Transverse colon (tissue), 3 donors: ENCODE data around the gene OGT.
"Not testable (repeated sequence)": the region's sequence is repeated elsewhere in the genome, so short reads cannot be mapped to it uniquely, and the experiment has no call there.

Experiments used
- CTCF ChIP-seq, 5 experiments: fragments of 200-600 bp in 3 of 5; fragments of 450-650 bp in 2 of 5; sonication (generic) in 3 of 5; IDR thresholded peaks; 1 replicate in 2 of 5; 2 replicates in 3 of 5; pipeline ENCODE4 v1.5.1; 2016 to 2017; ENCODE audit warnings: antibody characterized with exemption in 5 of 5, inconsistent platforms in 3 of 5, mild to moderate bottlenecking in 2 of 5, moderate library complexity in 1 of 5
- POLR2A ChIP-seq: fragments of 450-650 bp; IDR thresholded peaks from one replicate; pipeline ENCODE4 v1.6.1; 2016; ENCODE audit warnings: antibody characterized with exemption, mild to moderate bottlenecking, moderate library complexity

GRCh38 chrX:71559773-71560172 is 26.9 kb downstream of the OGT start:
- not testable (repeated sequence) for TF ChIP-seq CTCF (IDR thresholded peaks at IDR 0.05); POLR2A
